Testis (tissue), 2 donors: Measurements from ENCODE around the gene EIF5A.

ENCODE experiments used
- CTCF ChIP-seq, 3 experiments: fragments of 450-650 bp in 2 of 3; fragments of 200-600 bp in 1 of 3; sonication (generic) in 1 of 3; IDR thresholded peaks; one replicate each; pipeline ENCODE4 v1.5.1; 2016 to 2019; ENCODE audit warnings: antibody characterized with exemption in 3 of 3, mild to moderate bottlenecking in 2 of 3, moderate library complexity in 1 of 3
- POLR2A ChIP-seq: fragments of 450-650 bp; IDR thresholded peaks from one replicate; pipeline ENCODE4 v1.6.1; 2017; ENCODE audit warnings: antibody characterized with exemption, mild to moderate bottlenecking, moderate library complexity

DNA sequence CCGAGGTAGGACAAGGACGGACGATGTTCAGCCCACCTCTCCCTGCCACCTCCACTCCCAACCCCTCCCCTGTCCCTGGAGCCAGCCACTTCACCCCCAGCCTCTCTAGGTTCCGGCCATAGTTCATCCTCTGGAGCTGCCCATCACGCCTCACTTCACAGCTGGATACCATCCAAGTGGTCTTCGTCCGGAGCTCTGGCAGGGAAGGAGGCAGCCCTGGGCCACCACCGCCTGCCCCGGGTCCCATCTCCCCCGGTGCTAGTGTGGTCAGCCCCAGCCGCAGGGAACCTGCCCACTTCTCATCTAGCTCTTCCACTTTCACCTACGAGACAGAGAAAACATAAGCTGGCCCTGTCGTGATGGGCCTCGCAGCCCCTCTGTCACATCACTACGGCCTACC, 14.0 kb downstream of the EIF5A start:
- TF ChIP-seq CTCF (IDR thresholded peaks at IDR 0.05) = no peak
- no peak for TF ChIP-seq POLR2A
